HTERT RPE-1 (cell line): Measurements from ENCODE around the gene TAMM41.
"Not testable (repeated sequence)": the region's sequence is repeated elsewhere in the genome, so short reads cannot be mapped to it uniquely, and the experiment has no call there.

Source experiments
- in situ Hi-C: fragments of 300-500 bp; cut with MboI; formaldehyde crosslinking; loops from 4 replicates; pipeline ENCODE4 v1.14.3; 2020; ENCODE audit warnings: low sequenced_read_pairs

TAMM41 gene

GRCh38 chr3:11815111-11815510, 31.6 kb downstream of the TAMM41 start:
- in situ Hi-C loops: no loop called here

- in situ Hi-C loops: no loop called here
These were observed 32.0 kb downstream of the TAMM41 start for GRCh38 chr3:11814663-11815062.

- in situ Hi-C loops: no loop called here
These were observed 36.4 kb downstream of the TAMM41 start for GRCh38 chr3:11810276-11810675.

GRCh38 chr3:11808231-11808630, 38.5 kb downstream of the TAMM41 start:
- in situ Hi-C loops: no loop called here

GRCh38 chr3:11807686-11808085, 39.0 kb downstream of the TAMM41 start:
- in situ Hi-C loops: no loop called here

GRCh38 chr3:11805716-11806115, 41.0 kb downstream of the TAMM41 start:
- in situ Hi-C loops: no loop called here

GRCh38 chr3:11803977-11804892, 42.5 kb downstream of the TAMM41 start:
- in situ Hi-C loops: no loop called here

- in situ Hi-C loops: no loop called here
These were observed 46.9 kb downstream of the TAMM41 start for GRCh38 chr3:11799791-11800190.

GRCh38 chr3:11794927-11795326, 51.8 kb downstream of the TAMM41 start:
- in situ Hi-C loops: no loop called here

GRCh38 chr3:11791339-11792200, 55.1 kb downstream of the TAMM41 start:
- in situ Hi-C loops: no loop called here

- in situ Hi-C loops: no loop called here
These were observed 57.3 kb downstream of the TAMM41 start for GRCh38 chr3:11789412-11789811.

- in situ Hi-C loops: no loop called here
These were observed 61.7 kb downstream of the TAMM41 start for GRCh38 chr3:11784971-11785377.

GRCh38 chr3:11780341-11780740, 66.3 kb downstream of the TAMM41 start:
- in situ Hi-C loops: no loop called here

GRCh38 chr3:11779626-11780025, 67.1 kb downstream of the TAMM41 start:
- in situ Hi-C loops: no loop called here

GRCh38 chr3:11778248-11778647, 68.4 kb downstream of the TAMM41 start:
- in situ Hi-C loops: no loop called here

- in situ Hi-C loops: no loop called here
These were observed 70.3 kb downstream of the TAMM41 start for GRCh38 chr3:11776346-11776745.

GRCh38 chr3:11775493-11775892, 71.2 kb downstream of the TAMM41 start:
- in situ Hi-C loops: no loop called here

- in situ Hi-C loops: no loop called here
These were observed 72.3 kb downstream of the TAMM41 start for GRCh38 chr3:11774296-11774877.

- in situ Hi-C loops: not testable (repeated sequence)
These were observed 74.8 kb downstream of the TAMM41 start for GRCh38 chr3:11771931-11772330.

- in situ Hi-C loops: no loop called here
These were observed 76.0 kb downstream of the TAMM41 start for GRCh38 chr3:11770477-11771391.
